BE2C (cell line): ENCODE data around the gene TMPRSS9.

Source experiments
- DNase-seq: peaks from one replicate; pipeline ENCODE4 v3.0.0-alpha.2; 2020
- H3K27me3 ChIP-seq: fragments of 250-450 bp; sonication (Bioruptor Pico); 2 replicates; pipeline ENCODE4 v1.5.1; 2020; ENCODE audit warnings: mild to moderate bottlenecking
- H3K36me3 ChIP-seq: fragments of 250-450 bp; sonication (Bioruptor Pico); 2 replicates; pipeline ENCODE4 v1.5.1; 2020; ENCODE audit warnings: mild to moderate bottlenecking
- H3K4me1 ChIP-seq: fragments of 250-450 bp; sonication (Bioruptor Pico); 2 replicates; pipeline ENCODE4 v1.5.1; 2020
- H3K4me3 ChIP-seq: 2 replicates; pipeline ENCODE4 v1.5.1; 2011; ENCODE audit warnings: low read depth, low read length
- H3K9me3 ChIP-seq: fragments of 250-450 bp; sonication (Bioruptor Pico); 2 replicates; pipeline ENCODE4 v1.5.1; 2020
- CTCF ChIP-seq: IDR thresholded peaks from 2 replicates; pipeline ENCODE4 v1.5.1; 2012; ENCODE audit warnings: mild to moderate bottlenecking, low read depth, low read length

The TMPRSS9 gene

GRCh38 chr19:2338055-2338615 lies 21.9 kb upstream of the TMPRSS9 start:
- no peak for DNase-seq
- Histone ChIP-seq H3K27me3 (no peaks in the 10 kb centered on the region), H3K4me1 (peaks cover 13% of the 10 kb centered on the region), H3K9me3 (no peaks in the 10 kb centered on the region), H3K36me3 (peaks cover 51% of the 10 kb centered on the region), H3K4me3 (no peak overlapping the region)
- no peak for TF ChIP-seq CTCF

GRCh38 chr19:2338751-2339643 lies 21.1 kb upstream of the TMPRSS9 start:
- H3K27me3 ChIP-seq = no peaks in the 10 kb centered on the region
- no peak overlapping the region for H3K4me3 ChIP-seq
- DNase-seq = no peak
- TF ChIP-seq CTCF = no peak
- H3K4me1 ChIP-seq = peaks cover 8% of the 10 kb centered on the region
- no peaks in the 10 kb centered on the region for H3K9me3 ChIP-seq
- peaks cover 54% of the 10 kb centered on the region for H3K36me3 ChIP-seq

GRCh38 chr19:2339644-2340310 lies 20.3 kb upstream of the TMPRSS9 start:
- Histone ChIP-seq H3K4me1 (peaks cover 8% of the 10 kb centered on the region), H3K4me3 (no peak overlapping the region), H3K9me3 (no peaks in the 10 kb centered on the region), H3K27me3 (no peaks in the 10 kb centered on the region), H3K36me3 (peaks cover 49% of the 10 kb centered on the region)
- no peak for DNase-seq
- TF ChIP-seq CTCF = no peak

GRCh38 chr19:2340496-2341243 lies 19.4 kb upstream of the TMPRSS9 start:
- no peak for TF ChIP-seq CTCF
- H3K4me3 ChIP-seq = no peak overlapping the region
- H3K9me3 ChIP-seq = no peaks in the 10 kb centered on the region
- no peaks in the 10 kb centered on the region for H3K27me3 ChIP-seq
- peaks cover 8% of the 10 kb centered on the region for H3K4me1 ChIP-seq
- no peak for DNase-seq
- peaks cover 53% of the 10 kb centered on the region for H3K36me3 ChIP-seq

GRCh38 chr19:2341244-2341751 lies 18.8 kb upstream of the TMPRSS9 start:
- no peak for TF ChIP-seq CTCF
- H3K27me3 ChIP-seq = no peaks in the 10 kb centered on the region

More at GRCh38 chr19:2341244-2341751, 18.8 kb upstream of the TMPRSS9 start:
- peaks cover 55% of the 10 kb centered on the region for H3K36me3 ChIP-seq
- no peak overlapping the region for H3K4me3 ChIP-seq
- peaks cover 14% of the 10 kb centered on the region for H3K4me1 ChIP-seq
- no peaks in the 10 kb centered on the region for H3K9me3 ChIP-seq
- no peak for DNase-seq
